WI38 (cell line): ENCODE measurements around the gene LRRC26.
A peak's percentile ranks its signal among the peaks of the same experiment; 100 is the strongest.

Source experiments
- H3K4me3 ChIP-seq: 2 replicates; pipeline ENCODE4 v1.5.1; 2011; ENCODE audit warnings: low read depth, mild to moderate bottlenecking, control low read depth, low read length
- TF ChIP-seq, protein P1 (sequence below): IDR thresholded peaks from 2 replicates; pipeline ENCODE4 v1.5.1; 2012; ENCODE audit warnings: low read depth, mild to moderate bottlenecking, control low read depth, low read length

The LRRC26 gene

GRCh38 chr9:137163365-137163715 is 6.5 kb downstream of the LRRC26 start:
- TF ChIP-seq, protein P1, sequence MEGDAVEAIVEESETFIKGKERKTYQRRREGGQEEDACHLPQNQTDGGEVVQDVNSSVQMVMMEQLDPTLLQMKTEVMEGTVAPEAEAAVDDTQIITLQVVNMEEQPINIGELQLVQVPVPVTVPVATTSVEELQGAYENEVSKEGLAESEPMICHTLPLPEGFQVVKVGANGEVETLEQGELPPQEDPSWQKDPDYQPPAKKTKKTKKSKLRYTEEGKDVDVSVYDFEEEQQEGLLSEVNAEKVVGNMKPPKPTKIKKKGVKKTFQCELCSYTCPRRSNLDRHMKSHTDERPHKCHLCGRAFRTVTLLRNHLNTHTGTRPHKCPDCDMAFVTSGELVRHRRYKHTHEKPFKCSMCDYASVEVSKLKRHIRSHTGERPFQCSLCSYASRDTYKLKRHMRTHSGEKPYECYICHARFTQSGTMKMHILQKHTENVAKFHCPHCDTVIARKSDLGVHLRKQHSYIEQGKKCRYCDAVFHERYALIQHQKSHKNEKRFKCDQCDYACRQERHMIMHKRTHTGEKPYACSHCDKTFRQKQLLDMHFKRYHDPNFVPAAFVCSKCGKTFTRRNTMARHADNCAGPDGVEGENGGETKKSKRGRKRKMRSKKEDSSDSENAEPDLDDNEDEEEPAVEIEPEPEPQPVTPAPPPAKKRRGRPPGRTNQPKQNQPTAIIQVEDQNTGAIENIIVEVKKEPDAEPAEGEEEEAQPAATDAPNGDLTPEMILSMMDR: no peak
- peak overlapping the region; percentile 33 for H3K4me3 ChIP-seq

DNA sequence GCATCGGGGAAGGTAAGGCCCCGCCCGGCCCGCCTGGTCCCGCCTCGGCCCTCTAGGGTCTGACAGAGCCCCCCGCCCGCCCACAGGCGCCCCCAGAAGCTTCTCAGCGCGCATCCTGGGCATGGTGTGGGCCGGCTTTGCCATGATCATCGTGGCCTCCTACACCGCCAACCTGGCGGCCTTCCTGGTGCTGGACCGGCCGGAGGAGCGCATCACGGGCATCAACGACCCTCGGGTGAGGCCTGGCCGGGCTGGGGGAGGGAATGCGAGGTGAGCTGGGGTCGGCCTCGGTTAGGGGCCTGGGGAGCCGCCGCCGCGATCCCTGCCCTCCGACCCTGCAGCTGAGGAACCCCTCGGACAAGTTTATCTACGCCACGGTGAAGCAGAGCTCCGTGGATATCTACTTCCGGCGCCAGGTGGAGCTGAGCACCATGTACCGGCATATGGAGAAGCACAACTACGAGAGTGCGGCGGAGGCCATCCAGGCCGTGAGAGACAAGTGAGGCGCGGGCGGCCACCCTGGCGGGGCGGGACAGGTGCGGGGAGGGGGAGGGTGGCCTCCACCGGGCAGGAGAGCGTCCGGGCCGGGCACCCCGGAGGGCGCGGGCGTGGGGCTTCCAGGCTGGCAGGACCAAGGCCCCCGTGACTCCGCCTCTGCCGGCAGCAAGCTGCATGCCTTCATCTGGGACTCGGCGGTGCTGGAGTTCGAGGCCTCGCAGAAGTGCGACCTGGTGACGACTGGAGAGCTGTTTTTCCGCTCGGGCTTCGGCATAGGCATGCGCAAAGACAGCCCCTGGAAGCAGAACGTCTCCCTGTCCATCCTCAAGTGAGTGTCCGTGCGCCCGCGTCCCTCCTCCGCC is 7.1 kb downstream of the LRRC26 start:
- peak overlapping the region; percentile 33 for H3K4me3 ChIP-seq
- TF ChIP-seq, protein P1: no peak

GRCh38 chr9:137161558-137162486 is 8.0 kb downstream of the LRRC26 start:
- TF ChIP-seq, protein P1: no peak
- H3K4me3 ChIP-seq: no peak overlapping the region

- TF ChIP-seq, protein P1: no peak
- no peak overlapping the region for H3K4me3 ChIP-seq
Observed at GRCh38 chr9:137160716-137161557, 8.9 kb downstream of the LRRC26 start.

- no peak overlapping the region for H3K4me3 ChIP-seq
- TF ChIP-seq, protein P1: no peak
Observed at GRCh38 chr9:137160054-137160425, 9.8 kb downstream of the LRRC26 start.

GRCh38 chr9:137159105-137160053 is 10.5 kb downstream of the LRRC26 start:
- no peak overlapping the region for H3K4me3 ChIP-seq
- TF ChIP-seq, protein P1: no peak
